ENCODE data around the gene ARHGEF19. TPM values are rescaled to one million over a fixed set of nuclear protein-coding genes. Genes with fewer than 3 reads are reported as not detected.
"Not testable (repeated sequence)": the region's sequence is repeated elsewhere in the genome, so short reads cannot be mapped to it uniquely, and the experiment has no call there.

Gene ARHGEF19
- total and polyA plus RNA-seq, 9 of the 15 experiments (the other 6 are each of a cell fraction or from before 2014, with no cell fraction given), result 0.73 to 21.0 (median 5.2) TPM

DNA sequence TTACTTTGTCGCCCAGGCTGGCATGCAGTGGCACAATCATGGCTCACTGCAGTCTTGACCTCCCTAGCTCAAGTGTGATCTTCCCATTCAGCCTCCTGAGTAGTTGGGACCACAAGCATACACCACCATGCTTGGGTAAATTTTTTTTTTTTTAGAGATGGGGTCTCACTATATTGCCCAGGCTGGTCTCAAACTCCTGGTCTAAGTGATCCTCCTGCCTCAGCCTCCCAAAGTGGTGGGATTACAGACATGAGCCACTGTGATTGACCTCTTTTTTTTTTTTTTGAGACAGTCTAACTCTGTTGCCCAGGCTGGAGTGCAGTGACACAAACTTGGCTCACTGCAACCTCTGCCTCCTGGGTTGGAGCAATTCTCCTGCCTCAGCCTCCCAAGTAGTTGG lies 33.8 kb upstream of the ARHGEF19 start:
- H4K20me1 ChIP-seq (replicated peaks; ENCODE audit: control insufficient read depth, insufficient read depth, low read length); H3K4me3 ChIP-seq; BruUV-seq (replicated peaks); DNase-seq (ENCODE audit: extremely low read depth in 1 of 4, low spot score in 3 of 4); H3K9ac ChIP-seq (ENCODE audit: insufficient read depth in 1 of 2, low read depth in 2 of 2, low read length in 2 of 2); H3K27me3 ChIP-seq (ENCODE audit: control insufficient read depth in 2 of 2, insufficient read depth in 2 of 2, low read length in 2 of 2); H3K9me1 ChIP-seq (ENCODE audit: control insufficient read depth, insufficient read depth, low read length); FAIRE-seq; H3K4me2 ChIP-seq (ENCODE audit: insufficient read depth, low read length); H2AFZ ChIP-seq (ENCODE audit: low read depth, low read length); H3K27ac ChIP-seq (ENCODE audit: extremely low read depth, low read depth, low read length); in situ Hi-C loops (cut with MboI); H3K79me2 ChIP-seq (ENCODE audit: control insufficient read depth, insufficient read depth, low read length); ATAC-seq; H3K9me3 ChIP-seq (replicated peaks; ENCODE audit: control insufficient read depth, insufficient read depth, low read depth, low read length): not testable (repeated sequence)
- intact Hi-C loops (cut with micrococcal nuclease), result loop anchor here (5.0 kb wide), 1 partner anchor 106 kb away; the partner anchor contains the start of gene FBXO42
- TF ChIP-seq ZNF121 (CRISPR knock-in tag; conservative IDR thresholded peaks at IDR 0.05) (peak; percentile 73), SMARCA5 (IDR thresholded peaks at IDR 0.05) (peak; percentile 42; the same call in 1 of the 2 replicates)
- ChIA-PET CTCF (ENCODE audit: low intra/inter-chr PET ratio) (interaction anchor here (0.6 to 0.9 kb wide), 3 partner anchors 41 to 164 kb away, joined by 3 read pairs; no protein-coding TSS in a partner anchor), POLR2A (interaction anchor here (0.6 to 1.5 kb wide), 4 partner anchors 9 to 190 kb away, joined by 4 to 6 read pairs (median 4); partner anchors contain the start of gene CPLANE2)
- WGBS (ENCODE audit: insufficient coverage, low coverage, missing lambda C conversion rate), result 88% methylated on average over 1 of the region's 1 CpG
- H3K36me3 ChIP-seq (ENCODE audit: control insufficient read depth, insufficient read depth, low read length), result peaks cover 38% of the 10 kb centered on the region
- H3K4me1 ChIP-seq (replicated peaks in 1 of 2; ENCODE audit: control insufficient read depth in 2 of 2, insufficient read depth in 2 of 2, low read length in 2 of 2), result peaks cover 17 to 49% of the 10 kb centered on the region in 2 experiments

DNA sequence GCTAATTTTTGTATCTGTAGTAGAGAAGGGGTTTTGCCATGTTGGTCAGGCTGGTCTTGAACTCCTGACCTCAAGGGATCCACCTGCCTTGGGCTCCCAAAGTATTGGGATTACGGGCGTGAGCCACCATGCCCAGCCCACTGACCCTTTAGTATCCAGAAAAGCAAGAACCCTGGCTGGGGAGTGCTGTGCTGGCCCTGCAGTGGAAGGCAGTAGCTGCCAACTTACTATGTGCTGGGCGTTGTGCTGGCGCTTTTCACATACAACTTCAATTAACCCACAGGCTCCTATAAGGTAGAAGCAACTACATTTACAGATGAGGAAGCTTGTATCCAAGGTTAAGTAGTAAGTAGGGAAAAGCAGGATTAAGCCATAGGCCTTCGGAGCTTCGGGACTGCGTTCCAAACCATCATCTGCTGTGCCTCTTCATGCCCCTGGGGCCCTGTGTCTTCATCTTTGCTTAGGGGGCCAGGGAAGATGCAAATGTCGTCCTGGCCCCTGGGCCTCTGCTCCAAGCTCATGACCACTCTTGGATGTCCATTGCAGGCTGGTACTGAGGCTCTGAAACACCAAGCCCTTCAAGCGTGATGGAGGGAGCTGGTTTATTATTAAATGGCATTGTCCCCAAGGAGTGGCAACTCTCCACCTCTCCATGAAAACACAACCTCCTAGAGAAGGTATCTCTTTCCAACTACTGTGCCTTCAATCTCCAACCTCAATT lies 33.2 kb upstream of the ARHGEF19 start:
- H3K4me1 ChIP-seq (replicated peaks in 1 of 2; ENCODE audit: control insufficient read depth in 2 of 2, insufficient read depth in 2 of 2, low read length in 2 of 2), result peaks cover 13 to 48% of the 10 kb centered on the region in 2 experiments
- no peak for FAIRE-seq
- in situ Hi-C loops (cut with MboI), result no loop called here
- H3K9me3 ChIP-seq (replicated peaks; ENCODE audit: control insufficient read depth, insufficient read depth, low read depth, low read length), result no peaks in the 10 kb centered on the region
- H2AFZ ChIP-seq (ENCODE audit: low read depth, low read length), result no peak overlapping the region
- 90% methylated on average over 9 of the region's 9 CpGs for WGBS (ENCODE audit: insufficient coverage, low coverage, missing lambda C conversion rate)
- ChIA-PET POLR2A (interaction anchor here (0.6 to 1.5 kb wide), 8 partner anchors 8 to 191 kb away, joined by 3 to 8 read pairs (median 5); partner anchors contain the start of gene CPLANE2), CTCF (ENCODE audit: low intra/inter-chr PET ratio) (interaction anchor here (0.6 to 2.7 kb wide), 5 partner anchors 58 to 167 kb away, joined by 3 to 38 read pairs (median 8); no protein-coding TSS in a partner anchor)
- TF ChIP-seq MAFF (IDR thresholded peaks at IDR 0.05; ENCODE audit: low read length) (no peak), POLR2AphosphoS2 (IDR thresholded peaks at IDR 0.05; ENCODE audit: low read length) (peak; percentile 30; the same call in 1 of the 2 replicates)
- TF ChIP-seq, protein P1, sequence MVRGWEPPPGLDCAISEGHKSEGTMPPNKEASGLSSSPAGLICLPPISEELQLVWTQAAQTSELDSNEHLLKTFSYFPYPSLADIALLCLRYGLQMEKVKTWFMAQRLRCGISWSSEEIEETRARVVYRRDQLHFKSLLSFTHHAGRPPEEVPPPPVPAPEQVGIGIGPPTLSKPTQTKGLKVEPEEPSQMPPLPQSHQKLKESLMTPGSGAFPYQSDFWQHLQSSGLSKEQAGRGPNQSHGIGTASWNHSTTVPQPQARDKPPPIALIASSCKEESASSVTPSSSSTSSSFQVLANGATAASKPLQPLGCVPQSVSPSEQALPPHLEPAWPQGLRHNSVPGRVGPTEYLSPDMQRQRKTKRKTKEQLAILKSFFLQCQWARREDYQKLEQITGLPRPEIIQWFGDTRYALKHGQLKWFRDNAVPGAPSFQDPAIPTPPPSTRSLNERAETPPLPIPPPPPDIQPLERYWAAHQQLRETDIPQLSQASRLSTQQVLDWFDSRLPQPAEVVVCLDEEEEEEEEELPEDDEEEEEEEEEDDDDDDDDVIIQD (CRISPR knock-in tag; IDR thresholded peaks at IDR 0.05), result no peak
- TF ChIP-seq, protein P2, sequence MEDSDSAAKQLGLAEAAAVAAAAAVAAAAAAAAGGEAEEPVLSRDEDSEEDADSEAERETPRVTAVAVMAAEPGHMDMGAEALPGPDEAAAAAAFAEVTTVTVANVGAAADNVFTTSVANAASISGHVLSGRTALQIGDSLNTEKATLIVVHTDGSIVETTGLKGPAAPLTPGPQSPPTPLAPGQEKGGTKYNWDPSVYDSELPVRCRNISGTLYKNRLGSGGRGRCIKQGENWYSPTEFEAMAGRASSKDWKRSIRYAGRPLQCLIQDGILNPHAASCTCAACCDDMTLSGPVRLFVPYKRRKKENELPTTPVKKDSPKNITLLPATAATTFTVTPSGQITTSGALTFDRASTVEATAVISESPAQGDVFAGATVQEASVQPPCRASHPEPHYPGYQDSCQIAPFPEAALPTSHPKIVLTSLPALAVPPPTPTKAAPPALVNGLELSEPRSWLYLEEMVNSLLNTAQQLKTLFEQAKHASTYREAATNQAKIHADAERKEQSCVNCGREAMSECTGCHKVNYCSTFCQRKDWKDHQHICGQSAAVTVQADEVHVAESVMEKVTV (CRISPR knock-in tag; IDR thresholded peaks at IDR 0.05), result no peak
- H3K79me2 ChIP-seq (ENCODE audit: control insufficient read depth, insufficient read depth, low read length), result peaks cover 6% of the 10 kb centered on the region; the same call in 1 of the 3 replicates
- no peak overlapping the region for H3K27ac ChIP-seq (ENCODE audit: extremely low read depth, low read depth, low read length)
- H3K9me1 ChIP-seq (ENCODE audit: control insufficient read depth, insufficient read depth, low read length), result peaks cover 7% of the 10 kb centered on the region
- H4K20me1 ChIP-seq (replicated peaks; ENCODE audit: control insufficient read depth, insufficient read depth, low read length), result no peaks in the 10 kb centered on the region
- no TSS peak for BruUV-seq (replicated peaks)
- ATAC-seq, result no peak
- no peak overlapping the region for H3K4me3 ChIP-seq
- H3K9ac ChIP-seq (ENCODE audit: insufficient read depth in 1 of 2, low read depth in 2 of 2, low read length in 2 of 2), result no peak overlapping the region
- no peaks in the 10 kb centered on the region for H3K27me3 ChIP-seq (ENCODE audit: control insufficient read depth in 2 of 2, insufficient read depth in 2 of 2, low read length in 2 of 2)
- intact Hi-C loops (cut with micrococcal nuclease), result loop anchor here (2.0 to 5.0 kb wide), 2 partner anchors 55 to 107 kb away; partner anchors contain the start of gene FBXO42
- no peak overlapping the region for H3K4me2 ChIP-seq (ENCODE audit: insufficient read depth, low read length)
- DNase-seq (ENCODE audit: extremely low read depth in 1 of 4, low spot score in 3 of 4), result no peak
- H3K36me3 ChIP-seq (ENCODE audit: control insufficient read depth, insufficient read depth, low read length), result peaks cover 32% of the 10 kb centered on the region

All from K562 (cell line).